Right atrium auricular region (tissue), 2 donors: Measurements from ENCODE around the gene EEA1. TPM values are rescaled to one million over a fixed set of nuclear protein-coding genes. Genes with fewer than 3 reads are reported as not detected.
"Not testable (repeated sequence)": the region's sequence is repeated elsewhere in the genome, so short reads cannot be mapped to it uniquely, and the experiment has no call there.

Experiments
- DNase-seq: peaks from one replicate; pipeline ENCODE4 v3.0.0-alpha.2; 2019; ENCODE audit warnings: low spot score
- H3K27ac ChIP-seq, 2 donors: fragments of 200-600 bp; sonication (generic); 1 replicate in 1 of 2; 2 replicates in 1 of 2; pipeline ENCODE4 v1.5.1; 2016 to 2019
- H3K27me3 ChIP-seq, 2 donors: fragments of 200-600 bp; sonication (generic); one replicate each; pipeline versions ENCODE4 v1.5.1 to v1.6.0; 2017 to 2019
- H3K36me3 ChIP-seq: fragments of 200-600 bp; sonication (generic); one replicate; pipeline ENCODE4 v1.5.1; 2016
- H3K4me1 ChIP-seq, 2 donors: fragments of 200-600 bp; sonication (generic); one replicate each; pipeline versions ENCODE4 v1.5.1 to v1.6.0; 2017 to 2019
- H3K4me3 ChIP-seq, 2 donors: fragments of 200-600 bp; sonication (generic); 1 replicate in 1 of 2; 2 replicates in 1 of 2; pipeline ENCODE4 v1.5.1; 2017 to 2019; ENCODE audit warnings: mild to moderate bottlenecking in 1 of 2, moderate library complexity in 1 of 2
- H3K9me3 ChIP-seq, 2 donors: fragments of 200-600 bp; sonication (generic); one replicate each; pipeline ENCODE4 v1.5.1; 2019
- total RNA-seq, 2 donors: library from RNA; depleted of rRNA; stranded (reverse); fragments of >200 nt; gene quantifications; one replicate each; pipeline ENCODE4 v1.1.0, GENCODE V29; 2016
- TF ChIP-seq, protein P1 (sequence below), 2 donors: fragments of 200-600 bp; sonication (generic); IDR thresholded peaks; one replicate each; pipeline ENCODE4 v1.5.1; 2019; ENCODE audit warnings: antibody characterized with exemption in 2 of 2

EEA1 gene
- total RNA-seq, 2 donors from 2014 or later, result 15.3 to 16.2 TPM

DNA sequence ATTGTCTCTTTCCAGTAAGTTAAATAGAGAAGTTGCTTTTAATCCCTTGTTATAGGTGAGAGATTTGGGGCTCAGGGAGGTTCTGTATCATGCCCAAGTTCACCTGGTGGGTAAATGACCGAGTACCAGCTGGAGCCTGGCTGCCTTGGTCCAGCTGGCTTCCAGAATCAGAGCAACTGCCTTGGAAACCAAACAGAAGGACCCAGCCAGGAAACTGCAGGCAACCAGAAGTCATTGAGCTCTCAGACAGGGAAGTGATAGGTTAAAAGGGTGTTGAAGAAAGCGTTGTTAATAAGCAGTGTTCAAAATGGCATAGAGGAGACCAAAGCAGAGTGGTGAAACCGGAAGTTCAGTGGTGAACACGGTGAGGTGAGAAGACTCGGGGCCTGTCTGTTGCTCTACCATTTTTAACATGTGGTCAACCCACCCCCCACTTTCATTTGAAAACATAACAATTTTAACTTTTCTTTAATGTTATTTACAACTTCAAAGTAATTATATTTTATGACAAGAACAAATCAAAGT is 171.4 kb downstream of the EEA1 start:
- H3K27me3 ChIP-seq, result no peaks in the 10 kb centered on the region
- no peak for DNase-seq
- peaks cover 0 to 5% of the 10 kb centered on the region in 2 donors for H3K9me3 ChIP-seq
- H3K27ac ChIP-seq, result no peak overlapping the region
- TF ChIP-seq, protein P1, sequence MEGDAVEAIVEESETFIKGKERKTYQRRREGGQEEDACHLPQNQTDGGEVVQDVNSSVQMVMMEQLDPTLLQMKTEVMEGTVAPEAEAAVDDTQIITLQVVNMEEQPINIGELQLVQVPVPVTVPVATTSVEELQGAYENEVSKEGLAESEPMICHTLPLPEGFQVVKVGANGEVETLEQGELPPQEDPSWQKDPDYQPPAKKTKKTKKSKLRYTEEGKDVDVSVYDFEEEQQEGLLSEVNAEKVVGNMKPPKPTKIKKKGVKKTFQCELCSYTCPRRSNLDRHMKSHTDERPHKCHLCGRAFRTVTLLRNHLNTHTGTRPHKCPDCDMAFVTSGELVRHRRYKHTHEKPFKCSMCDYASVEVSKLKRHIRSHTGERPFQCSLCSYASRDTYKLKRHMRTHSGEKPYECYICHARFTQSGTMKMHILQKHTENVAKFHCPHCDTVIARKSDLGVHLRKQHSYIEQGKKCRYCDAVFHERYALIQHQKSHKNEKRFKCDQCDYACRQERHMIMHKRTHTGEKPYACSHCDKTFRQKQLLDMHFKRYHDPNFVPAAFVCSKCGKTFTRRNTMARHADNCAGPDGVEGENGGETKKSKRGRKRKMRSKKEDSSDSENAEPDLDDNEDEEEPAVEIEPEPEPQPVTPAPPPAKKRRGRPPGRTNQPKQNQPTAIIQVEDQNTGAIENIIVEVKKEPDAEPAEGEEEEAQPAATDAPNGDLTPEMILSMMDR (IDR thresholded peaks at IDR 0.05), result no peak
- no peaks in the 10 kb centered on the region for H3K36me3 ChIP-seq
- H3K4me1 ChIP-seq, result no peaks in the 10 kb centered on the region
- no peak overlapping the region for H3K4me3 ChIP-seq

DNA sequence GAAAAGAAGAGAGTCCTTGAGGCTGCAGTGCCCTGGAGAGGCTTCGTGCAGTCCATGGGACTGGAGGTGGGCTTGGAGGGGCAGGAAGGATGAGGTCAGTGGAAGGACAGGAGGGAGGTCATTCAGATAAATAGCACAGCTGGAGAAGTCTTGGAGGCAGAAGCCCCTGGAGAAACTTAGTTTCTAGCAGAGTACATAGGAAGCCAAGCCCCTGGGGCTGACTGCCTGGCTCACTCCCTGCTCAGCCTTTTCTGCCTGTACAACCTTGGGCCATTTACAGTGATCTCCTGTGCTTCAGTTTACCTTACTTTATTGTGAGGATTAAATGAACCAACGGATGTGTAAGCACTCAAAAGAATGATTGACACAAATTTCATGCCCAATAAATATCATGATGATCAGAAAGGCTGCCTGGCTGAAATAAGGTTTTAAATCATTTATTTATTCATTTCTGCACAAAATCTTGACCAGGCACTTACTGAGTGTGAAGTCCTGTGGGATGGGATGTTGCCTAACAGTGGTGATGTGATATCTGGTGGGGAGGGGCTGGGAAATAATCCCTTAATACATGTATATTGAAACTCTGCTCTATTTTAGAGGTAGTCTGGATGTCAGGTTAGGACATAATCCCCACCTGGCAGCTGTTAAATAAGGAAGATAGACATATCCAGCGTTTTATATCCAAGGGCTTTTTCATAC is 172.0 kb downstream of the EEA1 start:
- H3K27me3 ChIP-seq, result no peaks in the 10 kb centered on the region
- H3K4me1 ChIP-seq, result no peaks in the 10 kb centered on the region
- H3K9me3 ChIP-seq, result peaks cover 0 to 4% of the 10 kb centered on the region in 2 donors
- no peak overlapping the region for H3K27ac ChIP-seq
- no peaks in the 10 kb centered on the region for H3K36me3 ChIP-seq
- no peak overlapping the region for H3K4me3 ChIP-seq
- DNase-seq, result no peak
- TF ChIP-seq, protein P1 (IDR thresholded peaks at IDR 0.05), result no peak

DNA sequence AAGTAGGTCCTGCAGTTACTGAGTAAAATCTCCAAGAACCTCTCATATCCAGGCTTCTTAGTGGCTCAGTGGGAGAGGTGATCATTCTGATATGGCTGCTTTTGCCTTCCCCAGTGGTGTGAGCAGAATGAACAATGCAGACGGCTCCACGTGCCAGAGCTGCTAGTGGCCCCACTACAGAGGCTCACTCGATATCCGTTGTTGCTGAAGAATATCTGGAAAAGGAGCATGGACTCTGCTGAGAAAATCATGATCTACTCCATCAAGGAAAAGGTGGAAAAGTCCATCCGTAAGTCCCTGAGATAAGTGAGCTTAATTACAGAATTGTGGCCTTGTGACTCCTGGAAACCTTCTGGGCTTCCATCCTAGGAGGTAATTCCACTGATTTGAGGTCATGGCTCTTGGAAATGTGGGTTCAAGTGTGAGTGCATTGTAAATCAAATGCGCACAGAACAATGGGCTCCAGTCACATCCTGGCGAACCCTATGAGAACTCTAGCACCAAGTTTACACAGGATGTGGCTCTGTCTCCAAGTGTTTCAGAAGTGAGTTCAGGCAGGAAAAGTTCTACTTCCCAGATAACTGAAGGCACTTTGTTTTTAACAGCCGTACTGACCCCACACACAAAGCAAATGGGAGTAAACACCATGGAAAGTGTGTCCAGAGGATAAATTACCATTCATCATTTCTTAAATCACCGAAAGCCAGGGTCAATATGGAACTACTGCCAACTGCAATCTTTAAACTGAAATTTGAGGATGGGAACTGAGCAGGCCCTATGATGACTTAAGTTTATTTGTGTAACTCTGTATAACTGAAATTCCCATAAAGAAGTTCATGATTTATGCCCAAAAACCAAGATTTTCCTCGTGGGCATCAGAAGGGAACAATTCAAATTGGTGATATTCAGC is 174.9 kb downstream of the EEA1 start:
- Histone ChIP-seq H3K27me3 (no peaks in the 10 kb centered on the region), H3K4me1 (no peaks in the 10 kb centered on the region), H3K4me3 (no peak overlapping the region), H3K27ac (peak overlapping the region; percentile 13 to 17), H3K9me3 (no peaks in the 10 kb centered on the region), H3K36me3 (no peaks in the 10 kb centered on the region)
- TF ChIP-seq, protein P1 (IDR thresholded peaks at IDR 0.05), result no peak
- DNase-seq, result no peak

DNA sequence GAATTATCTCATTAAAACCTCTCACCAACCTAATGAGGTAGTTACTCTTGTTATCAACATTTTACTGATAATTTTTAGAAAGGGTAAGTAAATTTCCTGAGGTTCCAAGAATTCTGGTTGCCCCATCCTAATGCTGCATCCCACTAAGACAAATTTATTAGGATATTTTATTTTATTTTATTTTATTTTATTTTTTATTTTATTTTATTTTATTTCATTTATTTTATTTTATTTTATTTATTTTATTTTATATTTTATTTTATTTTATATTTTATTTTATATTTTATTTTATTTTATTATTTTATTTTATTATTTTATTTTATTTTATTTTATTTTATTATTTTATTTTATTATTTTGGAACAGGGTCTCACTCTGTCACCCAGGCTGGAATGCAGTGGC is 179.4 kb downstream of the EEA1 start:
- H3K4me1 ChIP-seq, result peaks cover 0 to 15% of the 10 kb centered on the region in 2 donors
- not testable (repeated sequence) for H3K9me3 ChIP-seq, H3K27ac ChIP-seq, H3K27me3 ChIP-seq, H3K36me3 ChIP-seq, H3K4me3 ChIP-seq, DNase-seq

DNA sequence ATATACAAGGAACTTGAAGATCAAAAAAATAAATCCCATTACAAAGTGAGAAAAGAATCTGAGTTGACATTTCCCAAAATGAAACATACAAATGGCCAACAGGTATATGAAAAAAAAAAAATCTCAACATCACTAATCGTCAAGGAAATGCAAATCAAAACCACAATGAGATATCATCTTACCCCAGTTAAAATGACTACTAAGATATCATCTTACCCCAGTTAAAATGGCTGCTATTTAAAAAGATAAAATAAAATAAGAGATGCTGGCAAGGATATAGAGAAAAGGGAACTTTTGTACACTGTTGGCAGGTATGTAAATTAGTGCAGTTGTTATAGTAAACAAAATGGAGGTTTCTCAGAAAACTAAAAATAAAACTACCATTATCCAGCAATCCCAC is 181.9 kb downstream of the EEA1 start:
- TF ChIP-seq, protein P1 (IDR thresholded peaks at IDR 0.05), result no peak
- DNase-seq, result no peak
- Histone ChIP-seq H3K27ac (no peak overlapping the region), H3K9me3 (no peaks in the 10 kb centered on the region), H3K4me3 (no peak overlapping the region), H3K4me1 (peaks cover 0 to 15% of the 10 kb centered on the region in 2 donors), H3K36me3 (no peaks in the 10 kb centered on the region), H3K27me3 (no peaks in the 10 kb centered on the region)
